Mesendoderm (in vitro differentiated cells): ENCODE data around the gene CRNKL1.

Experiments
- DNase-seq: peaks from one replicate; pipeline ENCODE4 v3.0.0; 2013
- H2AK5ac ChIP-seq: 2 replicates; pipeline ENCODE4 v1.6.1; 2013; ENCODE audit warnings: low read length, inconsistent platforms
- H2BK120ac ChIP-seq: 2 replicates; pipeline ENCODE4 v1.6.1; 2013; ENCODE audit warnings: low read depth, mild to moderate bottlenecking, low read length, moderate library complexity, mixed read lengths
- H2BK15ac ChIP-seq: replicated peaks from 2 replicates; pipeline ENCODE4 v1.6.1; 2013; ENCODE audit warnings: low read depth, mild to moderate bottlenecking, moderate library complexity
- H2BK5ac ChIP-seq: 2 replicates; pipeline ENCODE4 v1.6.1; 2013; ENCODE audit warnings: low read length, inconsistent platforms
- H3K18ac ChIP-seq: 2 replicates; pipeline ENCODE4 v1.6.1; 2013; ENCODE audit warnings: mild to moderate bottlenecking, low read length, mixed read lengths
- H3K23ac ChIP-seq: one replicate; pipeline ENCODE4 v1.6.1; 2013; ENCODE audit warnings: low read length
- H3K27ac ChIP-seq: 2 replicates; pipeline ENCODE4 v1.5.1; 2013; ENCODE audit warnings: low read depth, mild to moderate bottlenecking, inconsistent platforms, low read length, moderate library complexity
- H3K27me3 ChIP-seq: 2 replicates; pipeline ENCODE4 v1.6.1; 2013; ENCODE audit warnings: low read length, control low read depth, mild to moderate bottlenecking, inconsistent platforms; ENCODE audit not compliant: insufficient read depth, poor library complexity
- H3K36me3 ChIP-seq: 2 replicates; pipeline ENCODE4 v1.6.1; 2013; ENCODE audit warnings: low read length, inconsistent platforms; ENCODE audit not compliant: control insufficient read depth, insufficient read depth
- H3K4ac ChIP-seq: one replicate; pipeline ENCODE4 v1.6.1; 2013; ENCODE audit warnings: low read depth, mild to moderate bottlenecking, low read length, moderate library complexity
- H3K4me1 ChIP-seq: 2 replicates; pipeline ENCODE4 v1.6.1; 2013; ENCODE audit warnings: low read depth, low read length, inconsistent platforms; ENCODE audit not compliant: control insufficient read depth
- H3K4me2 ChIP-seq: 2 replicates; pipeline ENCODE4 v1.6.1; 2013; ENCODE audit warnings: low read length
- H3K4me3 ChIP-seq: 2 replicates; pipeline ENCODE4 v1.5.1; 2013; ENCODE audit warnings: mild to moderate bottlenecking, low read length
- H3K56ac ChIP-seq: one replicate; pipeline ENCODE4 v1.6.1; 2013; ENCODE audit warnings: low read length
- H3K79me1 ChIP-seq: 2 replicates; pipeline ENCODE4 v1.6.1; 2013; ENCODE audit warnings: low read length, inconsistent platforms
- H3K79me2 ChIP-seq: 2 replicates; pipeline ENCODE4 v1.6.1; 2013; ENCODE audit warnings: mild to moderate bottlenecking, low read length; ENCODE audit not compliant: control insufficient read depth, insufficient read depth
- H3K9ac ChIP-seq: 2 replicates; pipeline ENCODE4 v1.6.1; 2013; ENCODE audit warnings: low read length, inconsistent platforms
- H4K5ac ChIP-seq: one replicate; pipeline ENCODE4 v1.6.1; 2013; ENCODE audit warnings: low read length
- H4K8ac ChIP-seq: one replicate; pipeline ENCODE4 v1.6.1; 2013; ENCODE audit warnings: low read depth, mild to moderate bottlenecking, control low read depth, low read length, moderate library complexity
- WGBS: extraction: QIAGEN DNeasy Blood & Tissue Kit; methylation state at CpG from one replicate; pipeline ENCODE4 v1.1.7; 2013; ENCODE audit warnings: low lambda C conversion rate, missing lambda C conversion rate; ENCODE audit not compliant: insufficient coverage; ENCODE audit errors: extremely low coverage; 5-methylcytosine and 5-hydroxymethylcytosine counted together

Gene CRNKL1

GRCh38 chr20:19996222-19996621, 56.0 kb downstream of the CRNKL1 start:
- no peaks in the 10 kb centered on the region for H3K36me3 ChIP-seq
- no peak overlapping the region for H3K27ac ChIP-seq
- no CpG with 5 or more reads among the region's 8 CpGs for WGBS
- H4K8ac ChIP-seq = no peak overlapping the region
- H3K4me2 ChIP-seq = no peak overlapping the region
- no peak overlapping the region for H3K9ac ChIP-seq
- no peak overlapping the region for H4K5ac ChIP-seq
- H3K79me2 ChIP-seq = no peaks in the 10 kb centered on the region
- DNase-seq = no peak
- no peaks in the 10 kb centered on the region for H3K79me1 ChIP-seq
- H2BK15ac ChIP-seq = no peak overlapping the region
- no peak overlapping the region for H2AK5ac ChIP-seq
- H3K4me1 ChIP-seq = peaks cover 2% of the 10 kb centered on the region
- H3K18ac ChIP-seq = no peak overlapping the region
- no peak overlapping the region for H3K4ac ChIP-seq
- H2BK120ac ChIP-seq = no peak overlapping the region
- no peaks in the 10 kb centered on the region for H3K27me3 ChIP-seq
- no peak overlapping the region for H2BK5ac ChIP-seq
- H3K4me3 ChIP-seq = no peak overlapping the region
- H3K23ac ChIP-seq = no peak overlapping the region
- H3K56ac ChIP-seq = no peak overlapping the region

GRCh38 chr20:19995220-19995863, 56.9 kb downstream of the CRNKL1 start:
- no peaks in the 10 kb centered on the region for H3K27me3 ChIP-seq
- H3K56ac ChIP-seq = no peak overlapping the region
- H3K18ac ChIP-seq = no peak overlapping the region
- no peaks in the 10 kb centered on the region for H3K79me2 ChIP-seq
- no peak overlapping the region for H3K9ac ChIP-seq
- H3K4me1 ChIP-seq = peaks cover 2% of the 10 kb centered on the region
- H3K4me2 ChIP-seq = no peak overlapping the region
- H4K8ac ChIP-seq = no peak overlapping the region
- H3K36me3 ChIP-seq = no peaks in the 10 kb centered on the region
- no peak overlapping the region for H2BK120ac ChIP-seq
- no CpG with 5 or more reads among the region's 5 CpGs for WGBS
- no peak overlapping the region for H2AK5ac ChIP-seq
- no peak overlapping the region for H3K27ac ChIP-seq
- H3K4me3 ChIP-seq = no peak overlapping the region
- H3K4ac ChIP-seq = no peak overlapping the region
- H2BK5ac ChIP-seq = no peak overlapping the region
- DNase-seq = peak; percentile 32
- no peak overlapping the region for H3K23ac ChIP-seq
- H3K79me1 ChIP-seq = no peaks in the 10 kb centered on the region
- H4K5ac ChIP-seq = no peak overlapping the region
- H2BK15ac ChIP-seq = peak overlapping the region; percentile 39

- H3K4me2 ChIP-seq = no peak overlapping the region
- H3K56ac ChIP-seq = peak overlapping the region; percentile 51
- no peak overlapping the region for H2BK15ac ChIP-seq
- H3K9ac ChIP-seq = no peak overlapping the region
- no peak overlapping the region for H4K5ac ChIP-seq
- H3K27me3 ChIP-seq = no peaks in the 10 kb centered on the region
- H4K8ac ChIP-seq = no peak overlapping the region
- H3K18ac ChIP-seq = no peak overlapping the region
- WGBS = no CpG with 5 or more reads among the region's 12 CpGs
- no peak overlapping the region for H3K23ac ChIP-seq
- no peak overlapping the region for H2AK5ac ChIP-seq
- no peaks in the 10 kb centered on the region for H3K36me3 ChIP-seq
- peaks cover 2% of the 10 kb centered on the region for H3K4me1 ChIP-seq
- no peaks in the 10 kb centered on the region for H3K79me1 ChIP-seq
- peak overlapping the region; percentile 15 for H2BK5ac ChIP-seq
- H3K27ac ChIP-seq = peak overlapping the region; percentile 81
- no peaks in the 10 kb centered on the region for H3K79me2 ChIP-seq
- no peak overlapping the region for H3K4me3 ChIP-seq
- H2BK120ac ChIP-seq = no peak overlapping the region
- H3K4ac ChIP-seq = no peak overlapping the region
- peak; percentile 65 for DNase-seq
These were observed 58.2 kb downstream of the CRNKL1 start for GRCh38 chr20:19993958-19994669.

- Histone ChIP-seq H4K5ac (no peak overlapping the region), H3K18ac (peak overlapping the region; percentile 68), H2BK15ac (no peak overlapping the region), H3K4me3 (no peak overlapping the region), H3K79me2 (no peaks in the 10 kb centered on the region), H3K4me1 (peaks cover 2% of the 10 kb centered on the region), H2BK120ac (no peak overlapping the region), H3K27me3 (no peaks in the 10 kb centered on the region), H2AK5ac (no peak overlapping the region), H3K36me3 (no peaks in the 10 kb centered on the region), H4K8ac (no peak overlapping the region), H3K4ac (no peak overlapping the region), H3K4me2 (no peak overlapping the region), H2BK5ac (peak overlapping the region; percentile 52), H3K56ac (peak overlapping the region; percentile 50), H3K27ac (peak overlapping the region; percentile 81), H3K79me1 (no peaks in the 10 kb centered on the region), H3K23ac (no peak overlapping the region), H3K9ac (peak overlapping the region; percentile 14)
- DNase-seq = peak; percentile 96
- no CpG with 5 or more reads among the region's 14 CpGs for WGBS
These were observed 59.0 kb downstream of the CRNKL1 start for GRCh38 chr20:19992996-19993908.

- Histone ChIP-seq H3K36me3 (no peaks in the 10 kb centered on the region), H3K18ac (peak overlapping the region; percentile 42), H3K27ac (no peak overlapping the region), H3K79me2 (no peaks in the 10 kb centered on the region), H3K4me2 (no peak overlapping the region), H2BK15ac (no peak overlapping the region), H3K4me1 (peaks cover 2% of the 10 kb centered on the region), H3K4ac (no peak overlapping the region), H3K4me3 (no peak overlapping the region), H3K23ac (no peak overlapping the region), H2BK5ac (no peak overlapping the region), H3K56ac (no peak overlapping the region), H2AK5ac (no peak overlapping the region), H3K79me1 (no peaks in the 10 kb centered on the region), H4K8ac (no peak overlapping the region), H2BK120ac (no peak overlapping the region), H3K9ac (no peak overlapping the region), H3K27me3 (no peaks in the 10 kb centered on the region), H4K5ac (no peak overlapping the region)
- WGBS = no CpG with 5 or more reads among the region's 2 CpGs
- no peak for DNase-seq
These were observed 60.4 kb downstream of the CRNKL1 start for GRCh38 chr20:19991854-19992253.
